Fibroblast of mammary gland (primary cell): ENCODE measurements around the gene MACROH2A2.
"Not testable (repeated sequence)": the region's sequence is repeated elsewhere in the genome, so short reads cannot be mapped to it uniquely, and the experiment has no call there.

Experiments used
- DNase-seq: peaks from one replicate; pipeline ENCODE4 v3.0.0-alpha.2; 2010; ENCODE audit warnings: low read depth
- H3K4me3 ChIP-seq: 2 replicates; pipeline ENCODE4 v1.5.1; 2011; ENCODE audit warnings: low read depth, mild to moderate bottlenecking, low read length, moderate library complexity; ENCODE audit not compliant: control insufficient read depth
- TF ChIP-seq, protein P1 (sequence below): conservative IDR thresholded peaks from 2 replicates; pipeline ENCODE4 v1.5.1; 2011; ENCODE audit warnings: low read depth, low read length, inconsistent platforms; ENCODE audit not compliant: control insufficient read depth, insufficient read depth

The MACROH2A2 gene

GRCh38 chr10:70147259-70147625 lies 94.6 kb downstream of the MACROH2A2 start:
- DNase-seq: no peak
- TF ChIP-seq, protein P1, sequence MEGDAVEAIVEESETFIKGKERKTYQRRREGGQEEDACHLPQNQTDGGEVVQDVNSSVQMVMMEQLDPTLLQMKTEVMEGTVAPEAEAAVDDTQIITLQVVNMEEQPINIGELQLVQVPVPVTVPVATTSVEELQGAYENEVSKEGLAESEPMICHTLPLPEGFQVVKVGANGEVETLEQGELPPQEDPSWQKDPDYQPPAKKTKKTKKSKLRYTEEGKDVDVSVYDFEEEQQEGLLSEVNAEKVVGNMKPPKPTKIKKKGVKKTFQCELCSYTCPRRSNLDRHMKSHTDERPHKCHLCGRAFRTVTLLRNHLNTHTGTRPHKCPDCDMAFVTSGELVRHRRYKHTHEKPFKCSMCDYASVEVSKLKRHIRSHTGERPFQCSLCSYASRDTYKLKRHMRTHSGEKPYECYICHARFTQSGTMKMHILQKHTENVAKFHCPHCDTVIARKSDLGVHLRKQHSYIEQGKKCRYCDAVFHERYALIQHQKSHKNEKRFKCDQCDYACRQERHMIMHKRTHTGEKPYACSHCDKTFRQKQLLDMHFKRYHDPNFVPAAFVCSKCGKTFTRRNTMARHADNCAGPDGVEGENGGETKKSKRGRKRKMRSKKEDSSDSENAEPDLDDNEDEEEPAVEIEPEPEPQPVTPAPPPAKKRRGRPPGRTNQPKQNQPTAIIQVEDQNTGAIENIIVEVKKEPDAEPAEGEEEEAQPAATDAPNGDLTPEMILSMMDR: no peak
- H3K4me3 ChIP-seq: peak overlapping the region; percentile 7

DNA sequence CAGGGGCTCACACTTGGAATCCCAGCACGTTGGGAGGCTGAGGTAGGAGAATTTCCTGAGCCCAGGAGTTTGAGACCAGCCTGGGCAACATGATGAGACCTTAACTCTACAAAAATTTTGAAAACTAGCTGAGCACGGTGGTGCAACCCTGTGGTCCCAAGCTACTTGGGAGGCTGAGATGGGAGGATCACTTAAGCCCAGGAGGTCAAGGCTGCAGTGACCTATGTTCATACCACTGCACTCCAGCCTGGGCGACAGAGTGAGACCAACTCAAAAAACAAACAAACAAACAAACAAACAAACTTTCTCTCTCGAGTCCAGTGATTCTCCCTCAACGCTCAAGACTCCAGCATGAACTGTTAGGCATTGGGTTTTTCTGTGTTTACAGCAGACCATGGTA lies 95.9 kb downstream of the MACROH2A2 start:
- DNase-seq: no peak
- no peak overlapping the region for H3K4me3 ChIP-seq
- TF ChIP-seq, protein P1: no peak

- TF ChIP-seq, protein P1: no peak
Observed at GRCh38 chr10:70155255-70155838, 102.7 kb downstream of the MACROH2A2 start.

GRCh38 chr10:70158113-70158512 lies 105.5 kb downstream of the MACROH2A2 start:
- TF ChIP-seq, protein P1: no peak
- peak; percentile 69 for DNase-seq
- H3K4me3 ChIP-seq: no peak overlapping the region

More at GRCh38 chr10:70155255-70155838, 102.7 kb downstream of the MACROH2A2 start:
- no peak for DNase-seq
- no peak overlapping the region for H3K4me3 ChIP-seq

DNA sequence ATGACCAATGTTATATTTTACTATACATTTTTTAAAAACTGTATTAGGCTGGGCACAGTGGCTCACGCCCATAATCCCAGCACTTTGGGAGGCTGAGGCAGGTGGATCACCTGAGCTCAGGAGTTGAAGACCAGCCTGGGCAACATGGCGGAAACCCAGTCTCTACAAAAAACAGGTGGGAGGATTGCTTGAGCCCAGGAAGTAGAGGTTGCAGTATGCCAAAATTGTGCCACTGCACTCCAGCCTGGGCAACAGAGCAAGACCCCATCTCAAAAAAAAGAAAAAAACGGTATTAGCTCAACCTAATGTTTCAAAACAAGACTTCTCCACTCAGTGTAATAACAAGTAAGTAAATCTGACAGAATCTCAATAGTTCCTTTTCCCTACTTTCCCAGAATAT lies 106.7 kb downstream of the MACROH2A2 start:
- DNase-seq, H3K4me3 ChIP-seq: not testable (repeated sequence)

DNA sequence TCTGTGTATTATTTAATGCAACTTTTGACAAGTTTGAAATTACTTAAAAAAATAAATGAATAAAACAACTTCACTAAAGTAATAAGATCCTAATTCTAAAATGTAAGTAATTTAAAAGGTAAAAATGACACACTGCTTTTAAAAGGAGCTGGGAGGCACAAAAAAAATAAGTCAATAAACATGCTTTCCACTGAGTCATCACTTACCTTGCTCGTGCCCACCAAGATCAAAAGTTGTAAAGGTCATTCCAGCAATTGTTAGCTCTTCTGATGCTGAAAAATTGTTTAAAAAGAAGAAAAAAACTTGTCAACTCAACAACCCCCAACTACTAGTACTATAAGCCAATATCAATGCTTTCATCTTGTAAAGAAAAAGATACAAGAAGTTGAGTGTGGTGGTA lies 108.2 kb downstream of the MACROH2A2 start:
- TF ChIP-seq, protein P1: no peak
- DNase-seq: no peak
- H3K4me3 ChIP-seq: no peak overlapping the region
